Endothelial cell of umbilical vein (primary cell): ENCODE measurements around the gene MN1. TPM values are rescaled to one million over a fixed set of nuclear protein-coding genes. Genes with fewer than 3 reads are reported as not detected.

Source experiments
- BruUV-seq: library from RNA; stranded (reverse); fragments of 400-500 nt; replicated peaks from 2 replicates; lab custom pipeline; 2021; lab: Mats Ljungman, UMichigan
- CTCF ChIA-PET: fragments of 300-600, 350-600 bp; sonication (Branson Sonifier 250); formaldehyde crosslinking; loops from one replicate; lab custom pipeline; 2021; ENCODE audit warnings: antibody characterized with exemption, inconsistent platforms; lab: Charles Lee
- POLR2A ChIA-PET: fragments of 300-600, 350-600 bp; sonication (Branson Sonifier 250); formaldehyde crosslinking; loops from one replicate; lab custom pipeline; 2021; ENCODE audit warnings: antibody characterized with exemption, inconsistent platforms; lab: Charles Lee
- DNase-seq: peaks from one replicate; pipeline ENCODE4 v3.0.0-alpha.2; 2011; ENCODE audit warnings: low read depth, low spot score
- FAIRE-seq: peaks from 2 replicates; lab custom pipeline; 2011; peaks lifted over from hg19 to GRCh38; lab: Jason Lieb, UNC
- H2AFZ ChIP-seq: 2 replicates; pipeline ENCODE4 v1.6.0; 2012; ENCODE audit warnings: low read depth, low read length, control low read depth, inconsistent platforms
- H3K27ac ChIP-seq: 2 replicates; pipeline ENCODE4 v1.5.1; 2011; ENCODE audit warnings: low read depth, mild to moderate bottlenecking, control low read depth, low read length, moderate library complexity; ENCODE audit not compliant: insufficient read depth
- H3K27me3 ChIP-seq, 2 experiments: 2 replicates each; pipeline versions ENCODE4 v1.6.0 to v1.6.1; 2011; ENCODE audit warnings: low read length in 2 of 2, mixed read lengths in 1 of 2; ENCODE audit not compliant: control insufficient read depth in 2 of 2, insufficient read depth in 2 of 2
- H3K36me3 ChIP-seq, 2 experiments: 2 replicates in 1 of 2; 3 replicates in 1 of 2; pipeline ENCODE4 v1.5.1; 2011; ENCODE audit warnings: low read length in 2 of 2, mild to moderate bottlenecking in 1 of 2, moderate library complexity in 1 of 2; ENCODE audit not compliant: control insufficient read depth in 2 of 2, insufficient read depth in 2 of 2; ENCODE audit errors: extremely low read depth in 1 of 2
- H3K4me1 ChIP-seq: 3 replicates; pipeline ENCODE4 v1.5.1; 2011; ENCODE audit warnings: mild to moderate bottlenecking, low read length; ENCODE audit not compliant: control insufficient read depth, insufficient read depth; ENCODE audit errors: extremely low read depth
- H3K4me2 ChIP-seq: 2 replicates; pipeline ENCODE4 v1.6.1; 2011; ENCODE audit warnings: low read length, control low read depth, mixed read lengths; ENCODE audit not compliant: insufficient read depth
- H3K4me3 ChIP-seq, 3 experiments: fragments of 200-600 bp in 1 of 3; sonication (generic), shearing (Covaris generic) in 1 of 3; replicated peaks in 1 of 3; 2 replicates each; pipeline ENCODE4 v1.5.1; 2011 to 2016; ENCODE audit warnings: control low read depth in 3 of 3, low read length in 3 of 3, mild to moderate bottlenecking in 2 of 3, inconsistent platforms in 1 of 3, low read depth in 1 of 3, moderate library complexity in 1 of 3; ENCODE audit not compliant: insufficient read depth in 1 of 3
- H3K79me2 ChIP-seq: 2 replicates; pipeline ENCODE4 v1.6.0; 2012; ENCODE audit warnings: low read length, inconsistent platforms; ENCODE audit not compliant: control insufficient read depth, insufficient read depth
- H3K9ac ChIP-seq: replicated peaks from 2 replicates; pipeline ENCODE3; 2011; ENCODE audit warnings: low read length, control low read depth; ENCODE audit not compliant: insufficient read depth; ENCODE audit errors: extremely low read depth
- H3K9me1 ChIP-seq: replicated peaks from 3 replicates; pipeline ENCODE4 v1.6.0; 2011; ENCODE audit warnings: mild to moderate bottlenecking, low read length; ENCODE audit not compliant: control insufficient read depth, insufficient read depth; ENCODE audit errors: extremely low read depth
- H3K9me3 ChIP-seq: replicated peaks from 2 replicates; pipeline ENCODE4 v1.5.1; 2012; ENCODE audit warnings: low read length, inconsistent platforms; ENCODE audit not compliant: control insufficient read depth, insufficient read depth
- H4K20me1 ChIP-seq: replicated peaks from 2 replicates; pipeline ENCODE3; 2011; ENCODE audit warnings: mild to moderate bottlenecking, low read length; ENCODE audit not compliant: control insufficient read depth, insufficient read depth; ENCODE audit errors: extremely low read depth
- EZH2 ChIP-seq: IDR thresholded peaks from 2 replicates; pipeline ENCODE4 v1.6.1; 2012; ENCODE audit warnings: borderline replicate concordance, low read depth, mild to moderate bottlenecking, moderate library complexity, low read length, inconsistent platforms; ENCODE audit not compliant: severe bottlenecking
- FOS ChIP-seq: IDR thresholded peaks from 2 replicates; pipeline ENCODE4 v1.6.1; 2011; ENCODE audit warnings: mild to moderate bottlenecking, low read length, moderate library complexity, borderline replicate concordance; ENCODE audit not compliant: insufficient read depth
- GATA2 ChIP-seq: IDR thresholded peaks from 2 replicates; pipeline ENCODE4 v1.7.0; 2011; ENCODE audit warnings: low read depth, mild to moderate bottlenecking, moderate library complexity, mixed read lengths, low read length; ENCODE audit not compliant: insufficient read length, insufficient read depth
- JUN ChIP-seq: IDR thresholded peaks from 2 replicates; pipeline ENCODE4 v1.6.1; 2011; ENCODE audit warnings: borderline replicate concordance, low read depth; ENCODE audit not compliant: insufficient read length, insufficient read depth
- MAX ChIP-seq: IDR thresholded peaks from 2 replicates; pipeline ENCODE4 v1.6.1; 2011; ENCODE audit not compliant: insufficient read depth, insufficient read length
- MYC ChIP-seq: IDR thresholded peaks from one replicate; pipeline ENCODE4 v1.6.1; 2011; ENCODE audit warnings: mild to moderate bottlenecking, low read depth, low read length
- POLR2AphosphoS5 ChIP-seq: IDR thresholded peaks from 2 replicates; pipeline ENCODE4 v1.6.1; 2012; ENCODE audit warnings: low read depth, mild to moderate bottlenecking, control low read depth, low read length, moderate library complexity; ENCODE audit not compliant: insufficient read depth
- dilution Hi-C: fragments of 300-500 bp; cut with MboI; formaldehyde crosslinking; loops from one replicate; pipeline ENCODE4 v1.15.0; 2019; ENCODE audit warnings: low sequenced_read_pairs; ENCODE audit not compliant: extremely low pct_ligation_motif_present
- intact Hi-C: fragments of 100-400 bp; cut with micrococcal nuclease; formaldehyde crosslinking; loops from one replicate; pipeline ENCODE4 v1.10.0; 2022
- polyA plus RNA-seq, 4 experiments: library from polyadenylated mRNA; depleted of rRNA in 3 of 4; stranded (reverse) in 3 of 4; unstranded in 1 of 4; fragments of >200 nt; gene quantifications; 2 replicates each; pipeline versions ENCODE4 v1.2.1 to v1.2.3, GENCODE V29; 2011 to 2012; ENCODE audit warnings: missing spikeins in 1 of 4
- total RNA-seq: library from RNA; stranded (reverse); gene quantifications from 2 replicates; pipeline ENCODE4 v1.2.3, GENCODE V29; 2021
- TF ChIP-seq, protein P1 (sequence below), 2 donors: IDR thresholded peaks; 1 replicate in 1 of 2; 2 replicates in 1 of 2; pipeline ENCODE4 v1.5.1; 2011; ENCODE audit warnings: low read length in 2 of 2, mild to moderate bottlenecking in 2 of 2, moderate library complexity in 2 of 2, control low read depth in 1 of 2, inconsistent platforms in 1 of 2, low read depth in 1 of 2; ENCODE audit not compliant: insufficient read depth in 1 of 2; ENCODE audit errors: extremely low read depth in 1 of 2

Gene MN1
- total and polyA plus RNA-seq, 2 donors (not counting 3 experiments of a cell fraction or from before 2014, with no cell fraction given) = 3.8 to 5.2 TPM

- Histone ChIP-seq H3K9me3 (no peaks in the 10 kb centered on the region), H3K27me3 (no peaks in the 10 kb centered on the region), H3K27ac (peak overlapping the region; percentile 54), H3K79me2 (no peaks in the 10 kb centered on the region), H3K4me2 (peak overlapping the region; percentile 3), H2AFZ (no peak overlapping the region), H3K9ac (peak overlapping the region; percentile 21), H3K36me3 (peaks cover 11 to 15% of the 10 kb centered on the region in 2 experiments), H3K4me1 (peaks cover 14% of the 10 kb centered on the region), H3K9me1 (no peaks in the 10 kb centered on the region), H3K4me3 (no peak overlapping the region), H4K20me1 (no peaks in the 10 kb centered on the region)
- FAIRE-seq (peak; percentile 46), DNase-seq (peak; percentile 78)
- BruUV-seq = no TSS peak
- dilution Hi-C loops (no loop called here), intact Hi-C loops (no loop called here)
- CTCF ChIA-PET = interaction anchor here (0.8 to 1.4 kb wide), 3 partner anchors 10 to 14 kb away, joined by 3 to 6 read pairs (median 5); no protein-coding TSS in a partner anchor
- POLR2A ChIA-PET = no interaction called here
- no peak for TF ChIP-seq MYC
- no peak for TF ChIP-seq MAX
- TF ChIP-seq, protein P1, sequence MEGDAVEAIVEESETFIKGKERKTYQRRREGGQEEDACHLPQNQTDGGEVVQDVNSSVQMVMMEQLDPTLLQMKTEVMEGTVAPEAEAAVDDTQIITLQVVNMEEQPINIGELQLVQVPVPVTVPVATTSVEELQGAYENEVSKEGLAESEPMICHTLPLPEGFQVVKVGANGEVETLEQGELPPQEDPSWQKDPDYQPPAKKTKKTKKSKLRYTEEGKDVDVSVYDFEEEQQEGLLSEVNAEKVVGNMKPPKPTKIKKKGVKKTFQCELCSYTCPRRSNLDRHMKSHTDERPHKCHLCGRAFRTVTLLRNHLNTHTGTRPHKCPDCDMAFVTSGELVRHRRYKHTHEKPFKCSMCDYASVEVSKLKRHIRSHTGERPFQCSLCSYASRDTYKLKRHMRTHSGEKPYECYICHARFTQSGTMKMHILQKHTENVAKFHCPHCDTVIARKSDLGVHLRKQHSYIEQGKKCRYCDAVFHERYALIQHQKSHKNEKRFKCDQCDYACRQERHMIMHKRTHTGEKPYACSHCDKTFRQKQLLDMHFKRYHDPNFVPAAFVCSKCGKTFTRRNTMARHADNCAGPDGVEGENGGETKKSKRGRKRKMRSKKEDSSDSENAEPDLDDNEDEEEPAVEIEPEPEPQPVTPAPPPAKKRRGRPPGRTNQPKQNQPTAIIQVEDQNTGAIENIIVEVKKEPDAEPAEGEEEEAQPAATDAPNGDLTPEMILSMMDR (IDR thresholded peaks at IDR 0.05; ENCODE audit: extremely low read depth in 1 of 2, insufficient read depth in 1 of 2, low read depth in 1 of 2, low read length in 2 of 2) = no peak
- no peak for TF ChIP-seq JUN
- TF ChIP-seq FOS = no peak
- TF ChIP-seq EZH2 = no peak
- TF ChIP-seq POLR2AphosphoS5 = no peak
- no peak for TF ChIP-seq GATA2
Measured at GRCh38 chr22:27850000-27850521, 48.5 kb upstream of the MN1 start.
